HG03097 (cell line): ENCODE results near the gene APOB.
"Not testable (repeated sequence)": the region's sequence is repeated elsewhere in the genome, so short reads cannot be mapped to it uniquely, and the experiment has no call there.

Experiments
- ATAC-seq: cut with Tn5 transposase; IDR thresholded peaks from one replicate; pipeline ENCODE4 v1.9.1; 2021; ENCODE audit not compliant: unreplicated experiment, low FRiP score

Gene APOB

GRCh38 chr2:21034972-21035279 lies 8.9 kb downstream of the APOB start:
- ATAC-seq: no peak

GRCh38 chr2:21034156-21034971 lies 9.5 kb downstream of the APOB start:
- ATAC-seq: no peak

GRCh38 chr2:21033237-21034155 lies 10.4 kb downstream of the APOB start:
- no peak for ATAC-seq

GRCh38 chr2:21032338-21033236 lies 11.3 kb downstream of the APOB start:
- ATAC-seq: no peak

GRCh38 chr2:21030983-21031968 lies 12.6 kb downstream of the APOB start:
- no peak for ATAC-seq

GRCh38 chr2:21029519-21029918 lies 14.4 kb downstream of the APOB start:
- ATAC-seq: no peak

GRCh38 chr2:21028951-21029350 lies 14.9 kb downstream of the APOB start:
- not testable (repeated sequence) for ATAC-seq

- no peak for ATAC-seq
Measured at GRCh38 chr2:21028021-21028947, 15.6 kb downstream of the APOB start.

- ATAC-seq: no peak
Measured at GRCh38 chr2:21026479-21027282, 17.2 kb downstream of the APOB start.

GRCh38 chr2:21025690-21026478 lies 18.0 kb downstream of the APOB start:
- ATAC-seq: no peak

GRCh38 chr2:21024722-21025389 lies 19.0 kb downstream of the APOB start:
- no peak for ATAC-seq

GRCh38 chr2:21024198-21024597 lies 19.7 kb downstream of the APOB start:
- ATAC-seq: no peak

- ATAC-seq: no peak
Measured at GRCh38 chr2:21023419-21024181, 20.3 kb downstream of the APOB start.

- ATAC-seq: no peak
Measured at GRCh38 chr2:21022792-21023367, 21.0 kb downstream of the APOB start.

GRCh38 chr2:21021430-21021829 lies 22.4 kb downstream of the APOB start:
- no peak for ATAC-seq
